RPMI7951 (cell line): ENCODE data around the gene ACTRT2. TPM values are rescaled to one million over a fixed set of nuclear protein-coding genes. Genes with fewer than 3 reads are reported as not detected.

ENCODE experiments used
- DNase-seq: peaks from one replicate; pipeline ENCODE4 v3.0.0-alpha.2; 2012; ENCODE audit warnings: low read depth
- total RNA-seq: library from RNA; depleted of rRNA; stranded (reverse); fragments of >200 nt; shearing (Covaris generic); gene quantifications from 2 replicates; pipeline ENCODE4 v1.2.3, GENCODE V29; 2014; rRNA removed

The ACTRT2 gene
- not detected in 2 replicates for total RNA-seq

GRCh38 chr1:3021233-3021671 is at the start of gene ACTRT2:
TSS of gene ACTRT2 (plus strand) at chr1:3021467. CDS start at chr1:3021687, 220 bp downstream.
- DNase-seq = no peak

GRCh38 chr1:2971609-2972008 is 49.7 kb upstream of the ACTRT2 start:
- no peak for DNase-seq

- DNase-seq = no peak
Measured at GRCh38 chr1:2972011-2972878, 49.0 kb upstream of the ACTRT2 start.

GRCh38 chr1:2972879-2973575 is 48.2 kb upstream of the ACTRT2 start:
- no peak for DNase-seq

- no peak for DNase-seq
Measured at GRCh38 chr1:2973601-2974593, 47.4 kb upstream of the ACTRT2 start.

GRCh38 chr1:2974701-2975301 is 46.5 kb upstream of the ACTRT2 start:
- no peak for DNase-seq

- DNase-seq = no peak
Measured at GRCh38 chr1:2975466-2976179, 45.6 kb upstream of the ACTRT2 start.

DNA sequence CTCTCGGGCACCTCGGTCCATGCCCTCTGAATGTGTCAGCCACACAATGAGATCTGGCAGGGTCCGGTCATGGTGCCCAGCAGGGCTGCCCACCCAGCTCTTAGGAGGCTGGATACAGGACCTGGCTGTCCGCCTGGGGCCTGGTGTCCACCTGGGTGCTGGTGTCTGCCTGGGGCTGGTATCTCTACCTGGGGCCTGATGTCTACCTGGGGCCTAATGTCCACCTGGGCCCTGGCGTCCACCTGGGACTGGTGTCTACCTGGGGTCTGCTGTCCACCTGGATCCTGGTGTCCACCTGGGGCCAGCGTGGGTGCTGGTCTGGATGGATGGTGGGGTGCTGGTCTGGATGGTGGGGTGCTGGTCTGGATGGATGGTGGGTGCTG is 45.1 kb upstream of the ACTRT2 start:
- DNase-seq = no peak

GRCh38 chr1:2977886-2978611 is 43.2 kb upstream of the ACTRT2 start:
- no peak for DNase-seq

DNA sequence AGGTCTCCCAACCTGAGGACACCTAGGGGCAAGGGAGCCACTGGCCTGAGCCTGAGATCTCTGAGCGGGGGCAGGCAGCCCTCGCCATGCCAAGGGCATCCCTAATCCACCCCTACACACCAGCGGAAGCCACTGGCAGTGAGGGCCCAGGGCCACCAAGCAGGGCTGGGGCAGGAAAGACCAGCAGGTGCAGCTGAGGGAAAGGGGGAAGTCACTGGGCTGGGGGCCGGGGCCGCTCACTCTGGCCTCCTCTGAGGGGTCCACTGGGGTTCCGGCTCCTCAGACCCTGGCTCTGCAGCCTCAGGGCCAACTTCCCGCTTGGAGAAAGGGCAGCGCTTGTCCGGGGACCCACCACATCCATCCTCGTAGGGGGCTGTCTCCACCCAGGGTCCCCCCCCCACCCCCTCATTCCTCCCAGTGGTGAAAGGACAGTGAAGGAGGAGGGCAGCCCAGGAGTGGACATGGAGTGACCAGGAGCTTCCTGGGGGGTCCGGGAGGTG is 42.5 kb upstream of the ACTRT2 start:
- no peak for DNase-seq

DNA sequence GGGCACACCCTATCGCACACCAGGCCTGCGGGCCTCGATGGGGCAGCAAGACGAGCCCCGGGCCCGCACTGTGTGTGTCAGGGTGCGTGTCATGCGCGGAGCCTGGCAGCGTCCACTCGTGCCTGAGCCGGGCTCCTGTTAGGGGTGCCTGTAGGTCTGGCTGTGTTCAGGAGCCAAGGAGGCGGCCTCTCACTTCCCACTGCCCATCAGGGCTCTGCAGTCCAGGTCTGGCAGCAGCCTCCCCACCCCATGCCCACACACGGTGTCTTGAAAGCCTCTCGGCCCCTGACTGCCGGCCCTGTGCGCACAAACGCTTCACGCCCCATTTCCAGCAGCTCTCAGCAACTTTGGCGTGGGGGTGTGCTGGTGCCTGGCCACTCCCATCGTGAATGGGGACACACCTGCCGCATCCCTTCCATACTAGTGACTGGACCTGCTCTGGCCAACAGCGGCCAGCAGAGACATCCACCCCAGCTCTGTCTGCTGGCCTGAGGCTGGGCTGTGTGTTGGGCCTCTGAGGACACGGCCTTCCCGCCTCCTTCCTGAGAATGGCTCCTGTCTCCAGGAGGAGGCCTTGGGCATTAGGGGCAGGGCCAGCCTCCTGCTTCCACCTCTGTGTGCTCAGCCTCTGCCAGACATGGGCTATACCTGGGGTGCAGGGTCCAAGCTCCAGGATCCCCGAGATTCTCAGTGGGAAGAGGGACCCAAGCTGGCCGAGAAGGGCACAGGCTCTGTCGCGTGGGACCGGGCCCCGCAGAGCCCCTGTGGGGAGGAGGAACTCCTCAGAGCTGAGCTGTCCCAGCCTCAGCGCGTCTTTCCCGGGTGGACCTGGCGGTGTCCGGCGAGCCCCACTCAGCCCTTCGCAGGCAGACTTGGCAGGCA is 41.8 kb upstream of the ACTRT2 start:
- DNase-seq = no peak

DNA sequence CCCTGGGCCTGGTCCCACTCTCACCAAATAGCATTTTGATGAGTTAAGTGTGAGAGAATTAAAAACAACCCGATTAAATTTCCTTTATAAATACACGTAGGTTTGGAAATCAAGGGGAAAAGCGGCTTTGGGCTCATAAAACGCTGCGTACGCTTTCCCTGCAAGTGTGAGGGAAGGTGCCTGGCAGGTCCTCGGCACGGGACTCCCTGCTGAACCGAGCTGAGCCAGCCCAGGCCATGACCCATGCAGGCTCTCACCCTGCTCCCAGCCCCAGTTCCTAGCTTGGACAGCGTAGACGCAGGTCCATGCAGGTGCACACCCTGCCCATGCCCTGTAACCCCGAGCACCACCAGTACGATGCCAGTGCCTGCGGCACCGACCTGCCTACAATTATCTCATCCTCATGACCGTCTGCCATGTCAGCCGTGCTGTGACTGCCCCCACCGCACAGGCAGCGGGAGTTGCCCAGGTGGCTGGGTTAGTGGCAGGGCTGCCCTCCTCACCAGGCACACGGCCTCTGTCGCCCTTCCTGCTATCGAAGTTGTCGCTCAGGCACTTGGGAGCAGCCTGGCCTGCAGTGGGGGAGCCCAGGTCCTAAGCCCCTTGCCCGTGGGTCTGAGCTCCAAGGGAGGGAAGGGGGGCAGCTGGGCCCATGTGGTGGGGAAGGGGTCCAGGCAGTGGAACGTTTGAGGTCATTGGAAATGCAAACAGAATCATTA is 41.0 kb upstream of the ACTRT2 start:
- DNase-seq = no peak

DNA sequence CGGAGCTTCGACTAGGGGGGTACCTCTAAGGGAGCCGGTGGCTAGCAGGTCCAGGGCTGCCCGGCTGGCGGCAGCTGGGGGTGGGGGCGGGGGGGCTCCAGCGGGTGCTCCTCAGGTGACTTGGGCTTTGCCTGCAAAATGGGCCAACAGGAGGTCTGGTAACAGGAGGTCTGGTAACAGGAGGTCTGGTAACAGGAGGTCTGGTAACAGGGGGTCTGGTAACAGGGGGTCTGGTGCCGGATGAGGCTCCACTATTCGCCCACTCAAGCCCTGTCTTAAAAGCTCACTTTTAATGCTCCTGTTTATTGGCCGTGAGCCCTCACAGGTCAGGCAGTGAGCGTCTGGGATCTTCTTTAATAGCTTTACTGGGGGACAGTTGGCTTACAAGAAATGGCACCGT is 40.4 kb upstream of the ACTRT2 start:
- DNase-seq = no peak

- no peak for DNase-seq
Measured at GRCh38 chr1:2981388-2981787, 39.9 kb upstream of the ACTRT2 start.

DNA sequence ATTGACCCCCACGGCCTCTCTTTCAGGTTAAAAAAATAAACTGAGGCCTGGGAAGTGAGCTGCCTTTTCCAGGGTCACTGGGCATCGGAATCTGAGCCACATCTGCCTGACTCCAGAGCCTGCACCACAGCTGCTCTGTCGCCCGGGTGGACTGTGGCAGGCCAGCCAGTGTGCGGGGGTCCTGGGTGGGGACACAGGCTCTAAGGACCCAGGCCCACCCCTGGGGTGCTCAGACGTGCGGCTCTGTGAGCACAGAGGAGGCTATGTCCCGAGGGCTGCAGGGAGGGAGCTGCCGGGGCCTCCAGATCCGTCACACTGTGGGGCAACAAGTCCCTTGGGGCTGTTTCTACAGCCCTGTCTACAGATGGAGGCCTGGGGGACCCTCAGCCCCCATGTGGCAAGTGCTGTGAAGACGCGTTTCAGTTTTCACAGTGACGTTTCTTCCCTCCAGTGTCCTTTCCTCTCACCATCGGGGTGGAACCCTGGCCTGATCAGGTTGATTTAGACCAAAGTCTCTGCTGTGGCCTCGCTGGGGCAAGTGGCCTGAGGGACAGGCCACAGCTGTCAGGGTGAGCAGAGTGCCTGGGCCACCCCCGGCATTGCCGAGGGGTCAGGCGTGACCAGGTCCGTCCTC is 39.2 kb upstream of the ACTRT2 start:
- DNase-seq = no peak

GRCh38 chr1:2982615-2983318 is 38.5 kb upstream of the ACTRT2 start:
- no peak for DNase-seq

GRCh38 chr1:2983319-2983705 is 38.0 kb upstream of the ACTRT2 start:
- no peak for DNase-seq
